K562 (cell line): ENCODE data around the gene CALD1. TPM values are rescaled to one million over a fixed set of nuclear protein-coding genes. Genes with fewer than 3 reads are reported as not detected.

Experiments used
- ATAC-seq: fragments of 200-7000 bp; cut with Tn5 transposase; 3 replicates; pipeline ENCODE4 v1.9.1; 2020; ENCODE audit warnings: moderate library complexity
- BruUV-seq: library from RNA; stranded (reverse); fragments of 400-500 nt; replicated peaks from 2 replicates; lab custom pipeline; 2021; lab: Mats Ljungman, UMichigan
- CTCF ChIA-PET: fragments of 300-600 bp; formaldehyde crosslinking; extraction: SDS; loops from one replicate; lab custom pipeline; 2021; ENCODE audit warnings: low intra/inter-chr PET ratio; lab: Yijun Ruan, JAX
- POLR2A ChIA-PET: fragments of 300-600, 350-650 bp; sonication (Branson Sonifier 250); formaldehyde crosslinking; extraction: SDS; loops from one replicate; lab custom pipeline; 2021; ENCODE audit warnings: antibody characterized with exemption, inconsistent platforms; lab: Yijun Ruan, JAX
- DNase-seq, 4 experiments: peaks; one replicate each; pipeline versions ENCODE4 v3.0.0 to v3.0.0-alpha.2; 2011 to 2018; ENCODE audit warnings: low spot score in 3 of 4, mixed read lengths in 3 of 4; ENCODE audit errors: extremely low read depth in 1 of 4
- FAIRE-seq: peaks from 2 replicates; lab custom pipeline; 2011; peaks lifted over from hg19 to GRCh38; lab: Jason Lieb, UNC
- H2AFZ ChIP-seq: 2 replicates; pipeline ENCODE4 v1.6.0; 2011; ENCODE audit warnings: low read depth, low read length, control low read depth, inconsistent platforms
- H3K27ac ChIP-seq: fragments of 200-600 bp; 3 replicates; pipeline ENCODE4 v1.8.0; 2011; ENCODE audit warnings: low read depth, mild to moderate bottlenecking, control low read depth, inconsistent platforms, low read length, moderate library complexity, mixed read lengths; ENCODE audit errors: extremely low read depth
- H3K27me3 ChIP-seq, 2 experiments: fragments of 300-600 bp in 1 of 2; 2 replicates in 1 of 2; 3 replicates in 1 of 2; pipeline versions ENCODE4 v1.6.0 to v1.8.0; 2011; ENCODE audit warnings: inconsistent platforms in 2 of 2, low read length in 2 of 2, mild to moderate bottlenecking in 1 of 2, mixed read lengths in 1 of 2, moderate library complexity in 1 of 2; ENCODE audit not compliant: control insufficient read depth in 2 of 2, insufficient read depth in 2 of 2
- H3K36me3 ChIP-seq: fragments of 300-600 bp; 3 replicates; pipeline ENCODE4 v1.8.0; 2011; ENCODE audit warnings: mild to moderate bottlenecking, low read length, inconsistent platforms; ENCODE audit not compliant: control insufficient read depth, insufficient read depth
- H3K4me1 ChIP-seq, 2 experiments: fragments of 200-600 bp in 1 of 2; replicated peaks in 1 of 2; 2 replicates in 1 of 2; 3 replicates in 1 of 2; pipeline versions ENCODE4 v1.5.1 to v1.8.0; 2011; ENCODE audit warnings: inconsistent platforms in 2 of 2, low read length in 2 of 2, mild to moderate bottlenecking in 1 of 2, mixed read lengths in 1 of 2, moderate library complexity in 1 of 2; ENCODE audit not compliant: control insufficient read depth in 2 of 2, insufficient read depth in 2 of 2
- H3K4me2 ChIP-seq: 2 replicates; pipeline ENCODE4 v1.6.1; 2011; ENCODE audit warnings: low read length, control low read depth, inconsistent platforms, mixed read lengths; ENCODE audit not compliant: insufficient read depth
- H3K4me3 ChIP-seq: fragments of 200-600 bp; sonication (generic), shearing (Covaris generic); 2 replicates; pipeline ENCODE4 v1.5.1; 2016; ENCODE audit warnings: control low read depth, inconsistent platforms
- H3K79me2 ChIP-seq: fragments of 200-600 bp; 3 replicates; pipeline ENCODE4 v1.8.0; 2011; ENCODE audit warnings: low read length, inconsistent platforms; ENCODE audit not compliant: control insufficient read depth, insufficient read depth
- H3K9ac ChIP-seq, 2 experiments: 2 replicates each; pipeline versions ENCODE4 v1.6.0 to v1.6.1; 2011; ENCODE audit warnings: low read depth in 2 of 2, low read length in 2 of 2, control low read depth in 1 of 2, inconsistent platforms in 1 of 2, mild to moderate bottlenecking in 1 of 2, mixed read lengths in 1 of 2; ENCODE audit not compliant: insufficient read depth in 1 of 2
- H3K9me1 ChIP-seq: one replicate; pipeline ENCODE4 v1.6.0; 2011; ENCODE audit warnings: inconsistent platforms, mild to moderate bottlenecking, low read length, moderate library complexity; ENCODE audit not compliant: control insufficient read depth, insufficient read depth
- H3K9me3 ChIP-seq: replicated peaks from 2 replicates; pipeline ENCODE4 v1.5.1; 2011; ENCODE audit warnings: low read depth, low read length, inconsistent platforms; ENCODE audit not compliant: control insufficient read depth, insufficient read depth
- H4K20me1 ChIP-seq: replicated peaks from 2 replicates; pipeline ENCODE4 v1.6.1; 2011; ENCODE audit warnings: low read length, inconsistent platforms, mixed read lengths; ENCODE audit not compliant: control insufficient read depth, insufficient read depth
- BMI1 ChIP-seq: fragments of 150-350 bp; IDR thresholded peaks from 2 replicates; pipeline ENCODE4 v1.6.1; 2014; ENCODE audit warnings: low read length
- DNMT1 ChIP-seq: fragments of 450-650 bp; IDR thresholded peaks from 2 replicates; pipeline ENCODE4 v1.6.1; 2016; ENCODE audit warnings: antibody characterized with exemption, mild to moderate bottlenecking
- NR3C1 ChIP-seq: sonication (generic); formaldehyde crosslinking; IDR thresholded peaks from 2 replicates; pipeline ENCODE4 v1.8.1; 2022; ENCODE audit warnings: missing genetic modification reagents
- PHTF2 ChIP-seq: fragments of 250-450 bp; sonication (Bioruptor Pico); IDR thresholded peaks from 2 replicates; pipeline ENCODE4 v1.5.0; 2021; ENCODE audit warnings: mild to moderate bottlenecking
- RBM15 ChIP-seq: fragments of 200-400 bp; formaldehyde crosslinking; IDR thresholded peaks from 2 replicates; pipeline ENCODE4 v1.6.1; 2018; ENCODE audit warnings: mild to moderate bottlenecking, low read length, moderate library complexity; ENCODE audit not compliant: insufficient read depth
- RNF2 ChIP-seq: sonication (generic); IDR thresholded peaks from 2 replicates; pipeline ENCODE4 v1.6.1; 2016
- TCFL5 ChIP-seq: fragments of 250-450 bp; sonication (Bioruptor Pico); conservative IDR thresholded peaks from 2 replicates; pipeline ENCODE4 v1.6.1; 2021; ENCODE audit warnings: mild to moderate bottlenecking, moderate library complexity, matching md5 sums
- THRAP3 ChIP-seq: fragments of 450-650 bp; IDR thresholded peaks from 2 replicates; pipeline ENCODE4 v1.6.1; 2016; ENCODE audit warnings: mild to moderate bottlenecking, inconsistent platforms, borderline replicate concordance
- ZBTB7A ChIP-seq: IDR thresholded peaks from 2 replicates; pipeline ENCODE4 v1.6.1; 2011; ENCODE audit warnings: low read depth, mild to moderate bottlenecking, low read length, moderate library complexity, borderline replicate concordance; ENCODE audit not compliant: control insufficient read depth
- ZNF57 ChIP-seq: fragments of 450-650 bp; formaldehyde crosslinking; IDR thresholded peaks from 2 replicates; pipeline ENCODE4 v1.4.0; 2020; ENCODE audit warnings: mild to moderate bottlenecking, moderate library complexity
- WGBS: fragments of 100-300 bp; shearing (Covaris generic); methylation state at CpG from one replicate; pipeline ENCODE4 v1.1.6; 2016; ENCODE audit warnings: low coverage, mixed read lengths; ENCODE audit not compliant: insufficient coverage; ENCODE audit errors: missing lambda C conversion rate; 5-methylcytosine and 5-hydroxymethylcytosine counted together
- in situ Hi-C: fragments of 300-500 bp; cut with MboI; formaldehyde crosslinking; loops from 4 replicates; pipeline ENCODE4 v1.15.0; 2018; ENCODE audit warnings: inconsistent platforms, mixed read lengths
- intact Hi-C: fragments of 100-400 bp; cut with micrococcal nuclease; formaldehyde crosslinking; loops from 2 replicates; pipeline ENCODE4 v1.14.2; 2022
- polyA plus RNA-seq, 8 experiments: library from polyadenylated mRNA; depleted of rRNA in 4 of 8; stranded (reverse) in 5 of 8; unstranded in 3 of 8; fragments of >200 nt; fragmentation: Nextera tagmentation in 2 of 8; fragmentation: Illumina TruSeq in 1 of 8; extraction: Ambion mirVana in 2 of 8; extraction: Trizol in 1 of 8; gene quantifications; 2 replicates each; pipeline versions ENCODE4 v1.2.1 to v1.2.3, GENCODE V29; 2011 to 2014; ENCODE audit warnings: inconsistent platforms in 1 of 8, missing spikeins in 1 of 8
- total RNA-seq, 7 experiments: library from RNA; depleted of rRNA in 6 of 7; stranded (reverse); fragments of >200 nt in 6 of 7; fragmentation: Illumina TruSeq in 2 of 7; extraction: Trizol in 2 of 7; gene quantifications; 2 replicates each; pipeline versions ENCODE4 v1.2.1 to v1.2.3, GENCODE V29; 2011 to 2021; ENCODE audit warnings: low replicate concordance in 1 of 7
- TF ChIP-seq, protein P1 (sequence below): sonication (generic); formaldehyde crosslinking; IDR thresholded peaks from 2 replicates; pipeline ENCODE4 v1.8.1; 2023; ENCODE audit warnings: missing genetic modification reagents, mild to moderate bottlenecking, borderline replicate concordance
- TF ChIP-seq, protein P2 (sequence below): fragments of 250-450 bp; sonication (Bioruptor Pico); IDR thresholded peaks from 2 replicates; pipeline ENCODE4 v1.8.0; 2021; ENCODE audit warnings: mild to moderate bottlenecking, moderate library complexity
- TF ChIP-seq, protein P3 (sequence below), 2 experiments: fragments of 450-650 bp; IDR thresholded peaks; 2 replicates each; pipeline ENCODE4 v1.6.1; 2016
- TF ChIP-seq, protein P4 (sequence below): sonication (generic); formaldehyde crosslinking; IDR thresholded peaks from 2 replicates; pipeline ENCODE4 v1.8.0; 2023; ENCODE audit warnings: mild to moderate bottlenecking, missing genetic modification reagents

CALD1 gene
- total and polyA plus RNA-seq, 9 of the 15 experiments (the other 6 are each of a cell fraction or from before 2014, with no cell fraction given): 0.40 TPM; not detected in 8

DNA sequence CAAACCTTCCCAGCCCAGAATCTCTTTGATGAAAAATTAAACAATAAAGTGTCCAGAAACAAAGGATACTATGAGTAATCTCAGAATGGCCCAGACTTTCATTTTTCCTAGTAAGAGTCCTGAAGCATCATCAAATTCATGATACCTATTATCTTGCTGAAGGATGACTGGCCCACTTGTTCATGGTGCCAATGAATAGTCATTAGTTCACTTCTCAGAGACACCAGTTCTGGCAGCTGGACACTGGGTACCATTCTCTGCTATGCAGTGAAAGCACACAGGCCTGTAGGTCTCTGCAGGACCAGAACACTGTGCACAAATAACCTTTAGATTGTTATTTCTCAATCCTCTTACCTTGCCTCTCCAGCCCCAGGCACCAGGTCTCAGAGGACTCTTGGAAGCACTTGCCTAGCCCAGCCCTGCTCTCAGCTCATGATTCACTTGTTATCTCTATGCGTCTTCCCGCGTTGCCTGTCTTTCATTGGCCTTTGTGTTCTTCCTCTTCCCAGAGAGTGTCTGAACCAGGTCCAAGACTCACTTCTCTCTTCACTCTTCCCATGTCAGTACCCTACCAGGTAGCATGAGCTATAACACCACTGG, 108.8 kb downstream of the CALD1 start:
- Histone ChIP-seq H4K20me1 (no peaks in the 10 kb centered on the region; the same call in 1 of the 2 replicates), H3K36me3 (no peaks in the 10 kb centered on the region), H3K27me3 (peaks cover 36 to 47% of the 10 kb centered on the region in 2 experiments; a peak in 4 of 5 replicates), H3K27ac (no peak overlapping the region), H3K79me2 (no peaks in the 10 kb centered on the region), H3K9ac (no peak overlapping the region), H3K9me3 (no peaks in the 10 kb centered on the region), H3K4me3 (no peak overlapping the region), H2AFZ (no peak overlapping the region), H3K9me1 (no peaks in the 10 kb centered on the region), H3K4me2 (no peak overlapping the region), H3K4me1 (peaks cover 0 to 4% of the 10 kb centered on the region in 2 experiments; a peak in 3 of 5 replicates)
- ChIA-PET POLR2A (interaction anchor here (0.7 to 1.5 kb wide), 3 partner anchors 14 to 282 kb away, joined by 3 read pairs; partner anchors contain the start of gene CYREN), CTCF (no interaction called here)
- ATAC-seq (no peak), FAIRE-seq (no peak), DNase-seq (no peak)
- intact Hi-C loops (no loop called here), in situ Hi-C loops (no loop called here)
- WGBS: 2% methylated on average over 3 of the region's 3 CpGs
- no TSS peak for BruUV-seq
- TF ChIP-seq NR3C1 (no peak), RNF2 (no peak), ZBTB7A (no peak), PHTF2 (CRISPR knock-in tag) (no peak), DNMT1 (no peak), BMI1 (no peak), ZNF57 (no peak), RBM15 (no peak), TCFL5 (CRISPR knock-in tag) (no peak), THRAP3 (no peak)
- TF ChIP-seq, protein P1, sequence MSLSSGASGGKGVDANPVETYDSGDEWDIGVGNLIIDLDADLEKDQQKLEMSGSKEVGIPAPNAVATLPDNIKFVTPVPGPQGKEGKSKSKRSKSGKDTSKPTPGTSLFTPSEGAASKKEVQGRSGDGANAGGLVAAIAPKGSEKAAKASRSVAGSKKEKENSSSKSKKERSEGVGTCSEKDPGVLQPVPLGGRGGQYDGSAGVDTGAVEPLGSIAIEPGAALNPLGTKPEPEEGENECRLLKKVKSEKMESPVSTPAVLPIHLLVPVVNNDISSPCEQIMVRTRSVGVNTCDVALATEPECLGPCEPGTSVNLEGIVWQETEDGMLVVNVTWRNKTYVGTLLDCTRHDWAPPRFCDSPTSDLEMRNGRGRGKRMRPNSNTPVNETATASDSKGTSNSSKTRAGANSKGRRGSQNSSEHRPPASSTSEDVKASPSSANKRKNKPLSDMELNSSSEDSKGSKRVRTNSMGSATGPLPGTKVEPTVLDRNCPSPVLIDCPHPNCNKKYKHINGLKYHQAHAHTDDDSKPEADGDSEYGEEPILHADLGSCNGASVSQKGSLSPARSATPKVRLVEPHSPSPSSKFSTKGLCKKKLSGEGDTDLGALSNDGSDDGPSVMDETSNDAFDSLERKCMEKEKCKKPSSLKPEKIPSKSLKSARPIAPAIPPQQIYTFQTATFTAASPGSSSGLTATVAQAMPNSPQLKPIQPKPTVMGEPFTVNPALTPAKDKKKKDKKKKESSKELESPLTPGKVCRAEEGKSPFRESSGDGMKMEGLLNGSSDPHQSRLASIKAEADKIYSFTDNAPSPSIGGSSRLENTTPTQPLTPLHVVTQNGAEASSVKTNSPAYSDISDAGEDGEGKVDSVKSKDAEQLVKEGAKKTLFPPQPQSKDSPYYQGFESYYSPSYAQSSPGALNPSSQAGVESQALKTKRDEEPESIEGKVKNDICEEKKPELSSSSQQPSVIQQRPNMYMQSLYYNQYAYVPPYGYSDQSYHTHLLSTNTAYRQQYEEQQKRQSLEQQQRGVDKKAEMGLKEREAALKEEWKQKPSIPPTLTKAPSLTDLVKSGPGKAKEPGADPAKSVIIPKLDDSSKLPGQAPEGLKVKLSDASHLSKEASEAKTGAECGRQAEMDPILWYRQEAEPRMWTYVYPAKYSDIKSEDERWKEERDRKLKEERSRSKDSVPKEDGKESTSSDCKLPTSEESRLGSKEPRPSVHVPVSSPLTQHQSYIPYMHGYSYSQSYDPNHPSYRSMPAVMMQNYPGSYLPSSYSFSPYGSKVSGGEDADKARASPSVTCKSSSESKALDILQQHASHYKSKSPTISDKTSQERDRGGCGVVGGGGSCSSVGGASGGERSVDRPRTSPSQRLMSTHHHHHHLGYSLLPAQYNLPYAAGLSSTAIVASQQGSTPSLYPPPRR (CRISPR knock-in tag): no peak
- TF ChIP-seq, protein P2, sequence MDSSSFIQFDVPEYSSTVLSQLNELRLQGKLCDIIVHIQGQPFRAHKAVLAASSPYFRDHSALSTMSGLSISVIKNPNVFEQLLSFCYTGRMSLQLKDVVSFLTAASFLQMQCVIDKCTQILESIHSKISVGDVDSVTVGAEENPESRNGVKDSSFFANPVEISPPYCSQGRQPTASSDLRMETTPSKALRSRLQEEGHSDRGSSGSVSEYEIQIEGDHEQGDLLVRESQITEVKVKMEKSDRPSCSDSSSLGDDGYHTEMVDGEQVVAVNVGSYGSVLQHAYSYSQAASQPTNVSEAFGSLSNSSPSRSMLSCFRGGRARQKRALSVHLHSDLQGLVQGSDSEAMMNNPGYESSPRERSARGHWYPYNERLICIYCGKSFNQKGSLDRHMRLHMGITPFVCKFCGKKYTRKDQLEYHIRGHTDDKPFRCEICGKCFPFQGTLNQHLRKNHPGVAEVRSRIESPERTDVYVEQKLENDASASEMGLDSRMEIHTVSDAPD (CRISPR knock-in tag): no peak
- TF ChIP-seq, protein P3, sequence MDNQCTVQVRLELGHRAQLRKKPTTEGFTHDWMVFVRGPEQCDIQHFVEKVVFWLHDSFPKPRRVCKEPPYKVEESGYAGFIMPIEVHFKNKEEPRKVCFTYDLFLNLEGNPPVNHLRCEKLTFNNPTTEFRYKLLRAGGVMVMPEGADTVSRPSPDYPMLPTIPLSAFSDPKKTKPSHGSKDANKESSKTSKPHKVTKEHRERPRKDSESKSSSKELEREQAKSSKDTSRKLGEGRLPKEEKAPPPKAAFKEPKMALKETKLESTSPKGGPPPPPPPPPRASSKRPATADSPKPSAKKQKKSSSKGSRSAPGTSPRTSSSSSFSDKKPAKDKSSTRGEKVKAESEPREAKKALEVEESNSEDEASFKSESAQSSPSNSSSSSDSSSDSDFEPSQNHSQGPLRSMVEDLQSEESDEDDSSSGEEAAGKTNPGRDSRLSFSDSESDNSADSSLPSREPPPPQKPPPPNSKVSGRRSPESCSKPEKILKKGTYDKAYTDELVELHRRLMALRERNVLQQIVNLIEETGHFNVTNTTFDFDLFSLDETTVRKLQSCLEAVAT (IDR thresholded peaks at IDR 0.05): no peak
- TF ChIP-seq, protein P4, sequence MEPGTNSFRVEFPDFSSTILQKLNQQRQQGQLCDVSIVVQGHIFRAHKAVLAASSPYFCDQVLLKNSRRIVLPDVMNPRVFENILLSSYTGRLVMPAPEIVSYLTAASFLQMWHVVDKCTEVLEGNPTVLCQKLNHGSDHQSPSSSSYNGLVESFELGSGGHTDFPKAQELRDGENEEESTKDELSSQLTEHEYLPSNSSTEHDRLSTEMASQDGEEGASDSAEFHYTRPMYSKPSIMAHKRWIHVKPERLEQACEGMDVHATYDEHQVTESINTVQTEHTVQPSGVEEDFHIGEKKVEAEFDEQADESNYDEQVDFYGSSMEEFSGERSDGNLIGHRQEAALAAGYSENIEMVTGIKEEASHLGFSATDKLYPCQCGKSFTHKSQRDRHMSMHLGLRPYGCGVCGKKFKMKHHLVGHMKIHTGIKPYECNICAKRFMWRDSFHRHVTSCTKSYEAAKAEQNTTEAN (CRISPR knock-in tag): no peak
